A673 (cell line): ENCODE results near the gene TCF15.

Experiments
- CTCF ChIP-seq: fragments of 300-800, 200-600 bp; sonication (generic); conservative IDR thresholded peaks from 2 replicates; pipeline ENCODE4 v1.5.1; 2017; ENCODE audit warnings: low read depth, mild to moderate bottlenecking, antibody characterized with exemption, low read length, moderate library complexity, mixed read lengths
- EZH2 ChIP-seq: fragments of 200-600 bp; sonication (generic); IDR thresholded peaks from 2 replicates; pipeline ENCODE4 v1.6.1; 2017; ENCODE audit warnings: borderline replicate concordance, low read depth, mild to moderate bottlenecking, mixed read lengths, antibody characterized with exemption, low read length; ENCODE audit not compliant: poor library complexity, severe bottlenecking

DNA sequence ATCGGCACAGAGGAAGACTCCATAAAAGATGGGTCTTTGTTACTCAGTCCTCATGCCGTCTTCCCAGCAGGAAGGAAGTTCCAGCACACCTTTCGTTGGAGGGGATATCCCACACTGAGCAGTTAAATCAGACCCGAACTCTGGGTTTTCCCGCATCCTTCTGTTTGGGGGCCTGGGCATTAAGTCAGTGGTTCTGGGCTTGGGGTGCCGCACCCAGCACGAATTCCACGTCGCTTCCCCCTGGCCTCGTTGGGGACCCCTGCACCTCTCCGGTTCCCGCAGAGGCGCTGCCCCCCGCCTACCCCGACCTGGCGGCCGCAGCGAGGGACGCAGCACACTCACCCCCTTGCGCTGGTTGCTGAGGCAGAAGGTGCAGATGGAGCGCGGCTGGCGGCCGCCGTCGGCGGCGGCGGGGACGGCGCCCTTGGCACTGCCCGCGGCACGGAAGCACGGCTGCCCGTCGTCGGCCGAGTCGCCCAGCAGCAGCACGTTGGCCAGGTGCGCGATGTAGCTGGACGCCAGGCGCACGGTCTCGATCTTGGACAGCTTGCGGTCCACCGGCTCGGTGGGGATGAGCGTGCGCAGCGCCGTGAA, 641 bp downstream of the TCF15 start:
- TF ChIP-seq CTCF (no peak), EZH2 (peak; percentile 93)
